8988T (cell line): Measurements from ENCODE around the gene SF3A2.
"Not testable (repeated sequence)": the region's sequence is repeated elsewhere in the genome, so short reads cannot be mapped to it uniquely, and the experiment has no call there.

Experiments used
- DNase-seq: peaks from one replicate; pipeline ENCODE4 v3.0.0; 2011

Gene SF3A2

DNA sequence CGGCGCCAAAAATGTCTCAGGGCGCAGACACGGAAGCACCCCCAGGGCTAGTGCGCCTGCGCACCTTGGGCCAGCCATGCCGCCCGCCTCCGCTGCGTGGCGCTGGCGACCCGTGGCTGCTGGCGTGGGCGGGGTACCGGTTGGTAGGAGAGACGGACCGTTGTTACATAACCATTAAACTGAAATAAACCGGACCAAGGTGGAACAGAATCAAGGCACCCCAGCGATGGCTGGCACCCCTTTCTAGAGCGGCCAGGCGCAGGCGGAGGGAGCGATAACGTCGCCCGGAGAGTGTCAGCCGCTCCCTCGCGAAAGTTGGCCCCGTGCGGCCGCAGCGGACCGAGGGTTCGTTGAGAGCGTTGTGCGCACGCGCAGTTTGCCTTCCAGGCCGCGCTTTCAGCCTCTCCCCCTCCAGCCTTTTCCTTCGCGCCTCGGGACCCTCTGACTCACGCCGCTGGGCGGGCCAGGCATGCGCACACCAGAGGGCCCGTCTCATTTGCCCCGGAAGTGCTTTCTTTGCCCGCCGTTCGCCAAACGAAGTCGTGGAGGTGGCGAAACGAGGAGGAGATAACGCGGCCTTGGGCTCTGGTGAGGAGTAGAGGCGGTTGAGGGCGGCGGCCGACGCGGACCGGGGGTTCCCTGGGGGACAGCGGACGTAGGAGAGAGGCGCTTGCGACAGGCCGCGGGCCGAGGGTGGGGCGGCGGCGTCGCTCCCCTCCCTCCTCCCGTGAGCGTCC is at the start of gene SF3A2, which contains the start of gene PLEKHJ1:
Gene SF3A2, plus strand, starts transcription at position 511 of the 737 bp plus-strand sequence. CDS start 6,595 bp downstream, outside the sequence.
Gene PLEKHJ1, minus strand, starts transcription at position 16 of the 737 bp plus-strand sequence. CDS start 81 bp downstream, outside the sequence.
- DNase-seq = peak; percentile 93

GRCh38 chr19:2187159-2187558 is 49.5 kb upstream of the SF3A2 start:
- no peak for DNase-seq

DNA sequence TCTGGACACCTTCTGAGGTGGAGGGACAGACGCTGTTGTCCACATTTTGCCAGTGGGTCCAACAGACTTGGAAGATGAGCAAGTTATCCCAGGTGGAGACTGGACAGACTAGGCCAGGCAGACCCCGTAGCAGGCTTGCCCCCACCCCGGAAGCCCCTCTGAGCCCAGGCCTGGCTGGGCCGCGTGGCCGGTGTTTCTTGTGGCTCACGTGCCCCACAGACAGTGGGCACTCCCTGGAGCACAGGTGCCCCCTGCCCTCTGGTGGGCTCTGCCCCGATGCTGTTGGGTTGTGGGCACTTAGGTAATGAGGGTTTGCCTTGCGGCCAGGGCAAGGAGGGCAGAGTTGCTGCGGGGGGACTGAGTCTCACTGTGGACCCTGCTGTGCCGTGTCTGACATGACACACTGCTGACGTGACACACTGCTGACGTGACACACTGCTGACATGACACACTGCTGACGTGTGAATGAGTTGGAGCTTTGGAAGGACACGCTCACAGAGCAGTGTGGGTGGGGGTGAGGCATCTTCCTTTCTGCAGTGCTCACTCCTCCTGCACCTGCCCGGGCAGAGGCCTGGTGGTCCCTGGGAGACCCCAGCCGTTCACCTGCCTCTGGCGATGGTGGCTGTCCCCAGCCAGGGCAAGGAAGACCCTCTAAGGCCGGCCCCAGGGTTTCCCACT is 47.8 kb upstream of the SF3A2 start:
- DNase-seq = no peak

DNA sequence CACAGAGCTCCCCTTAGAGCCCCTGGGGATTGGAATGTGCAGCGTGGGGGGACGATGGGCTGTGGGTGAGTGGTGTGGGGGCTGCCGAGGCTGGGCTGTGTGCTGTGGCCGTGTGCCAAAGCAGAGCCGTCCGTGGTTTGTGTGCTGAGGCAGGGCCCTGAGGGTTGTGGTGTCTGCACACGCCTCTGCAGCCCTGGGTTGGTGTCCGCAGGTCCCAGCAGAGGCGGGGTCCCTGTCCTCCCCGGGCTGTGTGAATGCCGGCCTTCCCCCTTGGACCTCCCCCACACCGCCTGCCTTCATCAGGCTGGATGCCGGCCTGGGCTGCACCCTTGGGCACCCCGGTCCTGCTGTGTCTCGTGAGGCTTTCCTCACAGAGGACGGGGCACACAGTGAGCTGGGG is 46.7 kb upstream of the SF3A2 start:
- DNase-seq = no peak

- DNase-seq = no peak
These were observed 45.7 kb upstream of the SF3A2 start for GRCh38 chr19:2190848-2191455.

- DNase-seq = no peak
These were observed 44.9 kb upstream of the SF3A2 start for GRCh38 chr19:2191456-2192310.

GRCh38 chr19:2192862-2193261 is 43.8 kb upstream of the SF3A2 start:
- DNase-seq = no peak

GRCh38 chr19:2193807-2194206 is 42.8 kb upstream of the SF3A2 start:
- no peak for DNase-seq

- DNase-seq = no peak
These were observed 42.0 kb upstream of the SF3A2 start for GRCh38 chr19:2194513-2195078.

DNA sequence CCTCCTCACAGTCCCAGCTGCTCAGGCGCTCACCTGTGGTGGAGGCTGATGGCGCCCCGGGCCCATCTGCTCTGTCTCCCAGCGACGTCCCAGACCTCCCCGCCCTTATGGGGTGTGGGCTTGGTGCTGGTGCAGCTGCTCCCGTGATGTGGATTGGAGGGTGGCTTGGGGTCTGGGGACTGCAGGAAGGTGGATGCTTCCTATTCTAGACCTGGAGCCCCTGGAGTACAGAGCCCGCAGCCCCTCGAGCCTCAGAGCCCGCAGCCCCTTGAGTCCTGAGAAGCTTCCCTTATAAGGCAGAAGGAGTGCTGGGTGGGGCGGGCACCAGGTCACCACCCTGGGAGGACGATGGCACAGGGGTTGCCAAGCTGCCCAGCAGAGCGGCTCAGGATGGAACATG is 41.3 kb upstream of the SF3A2 start:
- no peak for DNase-seq

DNA sequence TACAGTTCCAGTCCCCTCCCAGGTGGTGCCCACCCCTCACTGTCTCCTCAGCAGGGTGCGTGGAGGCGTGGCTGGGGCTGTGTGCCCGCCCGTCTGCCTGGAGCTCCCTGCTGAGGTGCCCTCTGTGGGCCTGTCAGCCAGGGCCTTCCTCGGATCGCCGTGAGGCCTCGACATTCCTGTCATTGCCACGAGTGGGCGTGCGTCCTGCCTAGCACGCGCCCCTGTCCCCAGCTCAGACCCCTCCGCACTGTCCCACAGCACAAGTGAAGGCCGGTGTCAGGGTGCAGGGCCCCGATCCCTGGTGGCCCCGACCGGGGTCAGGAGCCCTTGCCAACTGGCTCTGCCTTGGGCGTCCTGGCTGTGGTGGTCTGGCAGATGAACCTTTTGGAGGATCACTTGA is 40.7 kb upstream of the SF3A2 start:
- DNase-seq = no peak

- no peak for DNase-seq
These were observed 39.4 kb upstream of the SF3A2 start for GRCh38 chr19:2197270-2197669.

DNA sequence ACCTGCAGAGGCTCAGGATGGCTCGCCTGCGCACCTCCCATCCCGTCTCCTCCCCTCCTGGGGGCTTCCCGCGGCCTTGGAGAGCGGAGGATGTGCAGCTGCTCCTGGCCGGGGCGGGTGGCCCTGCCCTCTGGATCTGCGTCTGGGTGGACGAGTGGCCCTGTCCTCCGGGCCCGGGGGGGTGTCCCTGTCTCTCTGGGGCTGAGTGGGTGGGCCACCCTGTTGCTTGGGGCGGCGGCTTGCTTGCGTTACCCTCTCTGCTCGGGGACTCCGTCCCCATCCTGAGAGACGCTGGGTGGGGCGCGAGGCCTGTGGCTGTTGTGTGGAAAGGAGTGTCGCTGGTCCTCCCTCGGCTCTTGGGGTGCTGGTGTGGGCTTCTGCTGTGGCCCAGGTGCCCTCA is 38.3 kb upstream of the SF3A2 start:
- no peak for DNase-seq

- DNase-seq = peak; percentile 51
These were observed 37.4 kb upstream of the SF3A2 start for GRCh38 chr19:2199215-2199614.

DNA sequence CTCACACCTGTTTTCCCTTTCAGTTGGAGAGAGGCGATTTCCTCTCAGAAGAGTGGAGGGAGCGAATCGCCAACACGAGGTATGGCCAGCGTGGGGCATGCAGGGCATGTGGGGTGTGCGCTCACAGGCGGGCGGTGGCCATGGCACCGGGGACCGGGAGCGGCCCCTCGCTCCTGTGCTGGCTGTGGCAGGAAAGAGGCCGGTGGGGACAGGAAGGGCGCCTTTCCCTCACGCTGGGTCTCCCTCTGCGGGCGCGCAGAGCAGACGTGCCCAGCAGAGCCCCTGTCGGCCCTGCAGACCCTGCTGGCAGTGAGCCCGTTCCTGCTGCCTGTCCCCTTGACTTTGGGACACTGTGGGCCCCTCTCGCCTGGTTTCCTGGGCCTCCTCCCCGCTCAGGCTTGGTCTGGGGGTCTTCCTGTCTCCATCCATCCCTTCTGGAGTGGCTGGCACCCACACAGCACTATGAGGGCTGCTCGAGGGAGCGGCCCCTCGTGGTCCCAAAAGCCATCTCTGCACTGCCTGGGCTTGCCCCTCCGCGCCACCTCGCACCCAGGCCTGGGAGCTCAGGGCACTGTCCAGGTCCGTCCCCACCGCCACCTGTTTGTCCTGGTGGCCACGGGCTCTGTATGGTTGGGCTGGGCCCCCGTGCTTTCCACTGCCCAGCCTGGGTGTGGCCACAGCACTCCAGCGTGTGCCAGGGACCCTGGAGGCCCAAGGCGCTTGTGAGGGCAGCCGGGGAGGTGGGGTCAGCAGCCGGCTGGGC is 36.6 kb upstream of the SF3A2 start:
- no peak for DNase-seq

- DNase-seq = not testable (repeated sequence)
These were observed 35.9 kb upstream of the SF3A2 start for GRCh38 chr19:2200624-2201294.

- DNase-seq = no peak
These were observed 35.0 kb upstream of the SF3A2 start for GRCh38 chr19:2201473-2202148.

DNA sequence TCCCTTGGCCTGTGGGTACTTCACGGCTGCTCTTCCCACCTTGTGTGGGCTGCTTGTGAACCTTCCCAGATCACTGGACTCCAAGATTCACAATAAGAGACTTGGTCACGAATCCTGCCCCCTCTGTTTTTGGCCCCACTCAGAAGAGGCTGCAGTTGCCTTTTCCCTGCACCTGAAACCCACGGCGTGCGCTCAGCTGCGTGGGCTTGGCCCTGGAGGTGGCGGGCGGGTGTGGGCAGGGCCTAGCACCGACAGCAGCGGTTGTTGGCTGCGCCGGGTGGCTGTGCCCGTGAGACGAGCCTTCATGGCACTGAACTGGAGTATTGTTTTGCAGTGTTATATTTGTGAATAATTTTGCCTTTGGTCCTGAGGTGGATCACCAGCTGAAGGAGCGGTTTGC is 34.3 kb upstream of the SF3A2 start:
- no peak for DNase-seq

DNA sequence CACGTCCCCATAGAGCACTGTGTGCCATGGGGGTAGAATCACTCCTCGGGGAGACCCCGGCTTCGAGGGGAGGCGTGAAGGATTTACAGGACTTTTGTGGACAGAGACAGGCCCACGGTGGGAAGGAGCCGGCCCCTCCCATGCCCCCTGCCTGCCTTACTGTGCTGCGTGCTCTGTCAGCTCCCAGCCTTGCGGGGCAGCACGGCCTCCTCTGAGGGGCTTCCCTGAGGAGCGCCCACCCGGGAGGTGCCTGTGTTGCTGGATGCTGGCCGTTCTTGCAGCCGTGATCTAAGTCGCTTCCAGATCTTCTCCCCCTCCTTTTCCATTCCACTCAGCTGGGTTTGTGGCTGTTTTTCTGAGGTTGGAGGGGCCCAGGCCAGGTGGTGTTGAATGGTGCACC is 29.6 kb upstream of the SF3A2 start:
- no peak for DNase-seq

DNA sequence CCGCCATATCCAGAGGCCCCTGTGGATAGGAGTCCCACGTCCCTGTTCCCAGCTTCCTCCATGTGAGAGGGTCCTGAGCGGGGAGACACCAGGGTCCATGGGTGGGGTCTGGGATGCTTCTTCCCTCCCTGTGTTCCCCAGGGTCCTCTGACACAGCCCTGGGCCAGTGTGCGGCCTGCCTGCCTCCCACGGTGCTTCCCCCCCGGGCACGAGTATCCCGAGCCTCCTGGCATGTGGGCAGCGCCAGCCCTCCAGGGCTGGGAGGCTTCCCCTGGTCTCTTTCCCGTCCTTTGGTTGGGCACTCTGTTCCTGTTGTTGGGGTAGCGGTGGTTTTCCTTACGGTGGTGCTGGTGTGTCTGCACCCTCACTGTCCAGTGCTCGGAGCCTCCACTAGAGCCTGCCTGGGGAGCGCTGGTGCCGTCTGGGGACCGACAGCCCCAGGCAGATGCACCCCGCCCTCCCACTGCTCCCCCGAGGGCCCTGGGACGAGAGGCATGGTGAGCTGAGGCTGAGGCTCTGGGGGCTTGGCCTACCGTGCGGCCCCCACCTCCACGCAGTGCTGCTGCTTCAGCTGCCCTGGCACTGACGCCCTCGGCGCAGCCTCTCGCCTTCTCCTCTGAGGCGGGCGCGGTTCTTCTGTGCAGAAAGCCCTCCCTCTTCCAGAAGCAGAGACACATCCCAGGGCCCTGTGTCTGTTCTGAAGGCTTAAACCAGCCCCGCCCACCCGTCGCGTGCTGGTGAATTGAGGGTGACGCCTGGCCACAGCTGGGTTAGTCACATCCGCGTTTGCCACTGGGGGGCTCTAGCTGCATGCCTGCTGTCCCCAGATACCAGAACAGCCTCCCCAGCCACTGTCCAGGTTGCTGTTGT is 28.4 kb upstream of the SF3A2 start:
- peak; percentile 88 for DNase-seq
